ENCODE measurements around the gene RAI1. TPM values are rescaled to one million over a fixed set of nuclear protein-coding genes. Genes with fewer than 3 reads are reported as not detected.
"Not testable (repeated sequence)": the region's sequence is repeated elsewhere in the genome, so short reads cannot be mapped to it uniquely, and the experiment has no call there.

RAI1 gene
- polyA plus RNA-seq (ENCODE audit: insufficient read length) = 17.8 TPM

DNA sequence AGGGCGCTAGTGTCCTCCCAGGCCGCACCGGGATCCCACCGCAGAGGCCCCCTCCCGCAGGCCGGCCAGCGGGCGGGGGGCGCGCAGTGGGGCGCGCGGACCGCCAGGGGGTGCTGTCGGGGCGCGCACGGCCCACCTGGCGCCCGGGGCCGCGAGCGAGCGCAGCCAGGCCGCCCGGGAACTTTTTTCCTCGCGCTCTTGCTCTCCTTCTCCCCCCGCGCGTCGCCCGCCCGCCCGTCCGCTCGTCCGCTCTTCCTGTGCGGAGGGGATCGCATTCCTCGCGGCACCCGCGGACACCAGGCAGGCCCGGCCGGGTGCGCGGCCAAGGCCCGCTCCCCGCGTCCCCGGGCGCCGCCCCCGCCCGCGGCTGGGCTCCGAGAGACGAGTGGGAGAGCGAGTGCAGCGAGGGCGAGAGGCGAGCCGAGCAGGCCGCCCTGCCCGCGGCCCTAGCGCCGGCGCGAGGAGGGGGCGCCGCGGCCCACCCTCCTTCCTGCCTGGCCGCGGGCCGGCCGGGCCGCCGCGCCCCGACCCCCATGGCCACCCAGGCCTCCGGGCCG, at the start of gene RAI1:
RAI1 (plus strand) TSS at position 272 of the 557 bp plus-strand sequence. CDS start 111,491 bp downstream, outside the sequence.
- no peak for DNase-seq (ENCODE audit: low read depth)

- not testable (repeated sequence) for DNase-seq (ENCODE audit: low read depth)
Observed at GRCh38 chr17:17632690-17633089, 48.6 kb upstream of the RAI1 start.

GRCh38 chr17:17633310-17633709, 47.9 kb upstream of the RAI1 start:
- DNase-seq (ENCODE audit: low read depth) = no peak

GRCh38 chr17:17635126-17635525, 46.1 kb upstream of the RAI1 start:
- DNase-seq (ENCODE audit: low read depth) = no peak

DNA sequence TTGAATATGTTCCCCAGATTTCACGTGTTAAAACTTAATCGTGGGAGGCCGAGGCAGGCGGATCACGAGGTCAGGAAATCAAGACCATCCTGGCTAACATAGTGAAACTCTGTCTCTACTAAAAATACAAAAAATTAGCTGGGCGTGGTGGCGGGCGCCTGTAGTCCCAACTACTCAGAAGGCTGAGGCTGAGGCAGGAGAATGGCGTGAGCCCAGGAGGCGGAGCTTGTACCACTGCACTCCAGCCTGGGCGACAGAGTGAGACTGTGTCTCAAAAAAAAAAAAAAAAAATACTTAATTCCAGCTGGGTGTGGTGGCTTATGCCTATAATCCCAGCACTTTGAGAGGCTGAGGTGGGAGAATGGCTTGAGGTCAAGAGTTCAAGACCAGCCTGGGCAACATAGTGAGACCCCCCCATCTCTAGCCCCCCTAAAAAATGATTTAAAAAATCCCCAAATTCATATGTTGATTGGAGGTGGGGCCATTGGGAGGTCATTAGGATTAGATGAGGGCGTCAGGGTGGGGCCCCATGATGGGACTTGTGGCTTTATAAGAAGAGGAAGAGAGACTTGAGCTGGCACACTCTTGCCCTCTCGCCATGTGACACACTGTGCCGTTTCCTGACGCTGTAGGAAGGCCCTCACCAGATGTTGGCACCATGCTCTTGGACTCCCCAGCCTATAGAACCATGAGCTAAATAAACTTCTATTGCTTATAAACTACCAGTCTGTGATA, 45.6 kb upstream of the RAI1 start:
- not testable (repeated sequence) for DNase-seq (ENCODE audit: low read depth)

DNA sequence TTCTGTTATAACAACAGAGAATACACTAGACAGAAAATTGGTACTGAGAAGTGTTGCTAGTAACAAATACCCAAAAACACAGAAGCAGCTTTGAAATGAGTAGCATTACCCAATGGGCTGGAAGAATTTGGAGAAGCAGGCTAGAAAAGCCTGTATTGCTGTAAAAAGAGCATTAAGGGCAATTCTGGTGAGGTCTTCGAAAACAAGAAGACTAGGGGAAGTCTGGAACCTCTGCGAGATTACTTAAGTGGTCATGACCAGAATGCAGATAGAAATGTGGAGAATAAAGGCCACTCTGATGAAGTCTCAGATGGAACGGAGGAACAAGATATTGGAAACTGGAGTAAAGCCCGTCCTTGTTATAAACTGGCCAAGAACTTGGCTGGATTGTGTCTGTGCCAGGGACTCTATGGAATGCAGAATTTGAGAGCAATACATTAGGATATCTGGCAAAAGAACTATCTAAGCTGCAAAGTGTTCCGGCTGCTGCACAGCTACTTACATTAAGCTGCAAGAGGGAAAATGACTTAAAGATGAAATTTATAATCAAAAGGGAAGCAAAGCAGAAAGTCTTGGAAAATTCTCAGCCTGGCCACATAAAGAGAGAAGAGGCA, 44.9 kb upstream of the RAI1 start:
- DNase-seq (ENCODE audit: low read depth) = peak; percentile 8

DNA sequence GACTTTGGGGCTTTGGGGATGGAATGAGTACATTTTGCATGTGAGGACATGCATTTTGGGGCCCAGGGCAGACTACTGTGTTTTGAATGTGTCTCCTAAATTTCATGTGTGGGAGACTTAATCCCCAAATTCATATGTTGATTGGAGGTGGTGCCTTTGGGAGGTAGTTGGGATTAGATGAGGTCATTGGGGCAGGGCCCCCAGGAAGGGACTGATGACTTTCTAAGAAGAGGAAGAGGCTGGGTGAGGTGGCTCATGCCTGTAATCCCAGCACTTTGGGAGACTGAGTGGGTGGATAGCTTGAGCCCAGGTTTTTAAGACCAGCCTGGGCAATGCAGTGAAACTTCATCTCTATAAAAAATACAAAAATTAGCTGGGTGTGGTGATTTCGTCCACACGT, 42.8 kb upstream of the RAI1 start:
- no peak for DNase-seq (ENCODE audit: low read depth)

GRCh38 chr17:17639661-17640270, 41.5 kb upstream of the RAI1 start:
- DNase-seq (ENCODE audit: low read depth) = not testable (repeated sequence)

GRCh38 chr17:17641621-17642409, 39.4 kb upstream of the RAI1 start:
- peak; percentile 36 for DNase-seq (ENCODE audit: low read depth)

DNA sequence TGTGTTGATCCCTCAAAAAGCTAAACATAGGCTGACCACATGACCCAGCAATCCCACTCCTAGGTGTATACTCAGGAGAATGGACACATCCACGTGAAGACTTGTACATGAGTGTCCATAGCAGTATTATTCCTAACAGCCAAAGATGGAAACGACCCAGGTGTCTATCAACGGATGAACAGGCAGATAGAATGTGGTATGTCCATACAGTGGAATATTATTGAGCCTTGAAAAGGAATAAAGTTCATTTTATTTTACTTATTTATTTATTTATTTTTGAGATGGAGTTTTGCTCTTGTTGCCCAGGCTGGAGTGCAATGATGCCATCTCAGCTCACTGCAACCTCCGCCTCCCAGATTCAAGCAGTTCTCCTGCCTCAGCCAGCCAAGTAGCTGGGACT, 36.1 kb upstream of the RAI1 start:
- not testable (repeated sequence) for DNase-seq (ENCODE audit: low read depth)

DNA sequence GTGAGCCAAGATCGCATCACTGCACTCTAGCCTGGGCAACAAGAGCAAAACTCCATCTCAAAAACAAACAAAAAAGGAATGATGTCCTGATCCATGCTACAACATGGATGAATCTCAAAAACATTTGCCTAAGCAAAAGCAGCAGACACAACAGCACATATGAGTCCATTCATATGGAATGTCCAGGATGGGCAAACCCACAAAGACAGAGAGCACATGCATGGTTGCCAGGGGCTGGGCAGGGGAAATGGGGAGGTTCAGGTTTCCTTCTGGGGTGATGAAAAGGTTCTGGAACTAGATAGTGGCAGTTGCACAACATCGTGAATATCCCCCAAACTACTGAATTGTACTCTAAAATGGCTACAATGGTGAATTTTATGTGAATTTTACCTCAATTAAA, 35.3 kb upstream of the RAI1 start:
- no peak for DNase-seq (ENCODE audit: low read depth)

DNA sequence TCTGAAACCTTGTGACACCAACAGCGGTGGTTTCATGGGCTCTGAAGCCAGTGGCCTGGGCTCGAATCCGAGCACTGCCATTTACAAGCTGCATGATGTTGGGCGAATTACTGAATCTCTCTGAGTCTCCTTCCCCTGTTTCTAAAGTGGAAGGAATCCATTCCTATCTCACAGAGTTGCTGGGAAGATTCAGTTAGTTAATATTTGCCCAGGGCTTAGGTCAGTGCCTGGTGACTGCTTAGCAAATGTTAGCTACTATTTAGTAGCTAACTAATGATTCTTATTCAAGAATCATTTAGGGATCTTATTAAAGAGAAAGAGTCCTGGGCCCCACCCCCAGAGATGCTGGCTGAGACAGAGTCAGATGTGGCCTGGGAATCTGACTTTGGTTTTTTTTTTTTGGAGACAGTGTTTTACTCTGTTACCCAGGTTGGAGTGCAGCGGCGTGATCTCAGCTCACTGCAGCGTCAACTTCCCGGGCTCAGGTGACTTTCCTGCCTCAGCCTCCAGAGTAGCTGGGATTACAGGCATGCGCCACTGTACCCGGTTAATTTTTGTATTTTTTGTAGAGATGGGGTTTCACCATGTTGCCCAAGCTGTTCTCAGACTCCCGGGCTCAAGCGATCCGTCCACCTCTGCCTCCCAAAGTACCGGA, 33.6 kb upstream of the RAI1 start:
- no peak for DNase-seq (ENCODE audit: low read depth)

GRCh38 chr17:17648762-17649161, 32.5 kb upstream of the RAI1 start:
- no peak for DNase-seq (ENCODE audit: low read depth)

- DNase-seq (ENCODE audit: low read depth) = no peak
Observed at GRCh38 chr17:17650959-17651358, 30.3 kb upstream of the RAI1 start.

DNA sequence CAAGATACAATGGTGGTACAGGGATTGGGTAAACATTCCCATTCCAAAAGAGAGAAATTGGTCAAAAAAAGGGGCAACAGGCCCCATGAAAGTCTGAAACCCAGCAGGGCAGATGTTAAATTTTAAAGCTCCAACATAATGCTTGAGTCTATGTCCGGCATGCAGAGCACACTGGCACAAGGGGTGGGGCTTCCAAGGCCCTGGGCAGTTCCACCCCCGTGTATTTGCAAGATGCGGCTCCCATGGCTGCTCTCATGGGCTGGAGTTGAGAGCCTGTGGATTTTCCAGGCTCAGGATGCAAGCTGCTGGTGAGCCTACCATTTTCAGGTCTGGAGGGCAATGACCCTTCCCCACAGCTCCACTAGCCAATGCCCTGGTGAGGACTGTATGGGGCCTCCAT, 27.9 kb upstream of the RAI1 start:
- no peak for DNase-seq (ENCODE audit: low read depth)

DNA sequence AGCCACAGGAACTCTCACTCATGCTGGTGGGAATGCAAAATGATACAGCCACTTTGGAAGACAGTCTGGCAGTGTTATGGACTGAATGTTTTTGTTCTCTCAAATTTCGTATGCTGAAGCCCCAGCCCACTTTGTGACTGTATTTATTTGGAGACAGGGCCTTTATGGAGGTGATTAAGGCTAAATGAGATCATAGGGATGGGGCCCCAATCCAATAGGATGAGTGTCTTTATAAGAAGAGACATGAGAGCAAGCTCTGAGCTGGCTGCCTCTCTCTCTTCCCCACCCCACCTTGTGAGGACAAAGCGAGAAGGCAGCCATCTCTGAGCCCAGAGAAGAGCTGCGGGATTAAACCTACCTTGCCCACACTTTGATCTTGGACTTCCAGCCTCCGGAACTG, 21.9 kb upstream of the RAI1 start:
- no peak for DNase-seq (ENCODE audit: low read depth)

DNA sequence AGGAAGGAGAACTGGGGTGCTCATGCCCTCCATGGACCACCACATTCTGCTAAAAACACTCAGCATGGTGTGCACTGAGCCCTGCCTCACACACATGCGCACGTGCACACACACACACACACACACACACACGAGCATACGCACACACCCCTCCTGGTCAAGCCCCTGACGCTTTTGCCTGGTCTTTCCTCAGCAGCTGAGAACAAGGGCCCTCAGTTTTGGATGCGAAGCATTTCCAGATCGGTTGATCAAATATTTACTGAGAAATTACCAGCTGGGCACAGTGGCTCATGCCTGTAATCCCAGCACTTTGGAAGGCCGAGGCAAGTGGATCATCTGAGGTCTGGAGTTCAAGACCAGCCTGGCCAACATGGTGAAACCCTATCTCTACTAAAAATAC, 20.1 kb upstream of the RAI1 start:
- no peak for DNase-seq (ENCODE audit: low read depth)

- DNase-seq (ENCODE audit: low read depth) = no peak
Observed at GRCh38 chr17:17661834-17662385, 19.3 kb upstream of the RAI1 start.

DNA sequence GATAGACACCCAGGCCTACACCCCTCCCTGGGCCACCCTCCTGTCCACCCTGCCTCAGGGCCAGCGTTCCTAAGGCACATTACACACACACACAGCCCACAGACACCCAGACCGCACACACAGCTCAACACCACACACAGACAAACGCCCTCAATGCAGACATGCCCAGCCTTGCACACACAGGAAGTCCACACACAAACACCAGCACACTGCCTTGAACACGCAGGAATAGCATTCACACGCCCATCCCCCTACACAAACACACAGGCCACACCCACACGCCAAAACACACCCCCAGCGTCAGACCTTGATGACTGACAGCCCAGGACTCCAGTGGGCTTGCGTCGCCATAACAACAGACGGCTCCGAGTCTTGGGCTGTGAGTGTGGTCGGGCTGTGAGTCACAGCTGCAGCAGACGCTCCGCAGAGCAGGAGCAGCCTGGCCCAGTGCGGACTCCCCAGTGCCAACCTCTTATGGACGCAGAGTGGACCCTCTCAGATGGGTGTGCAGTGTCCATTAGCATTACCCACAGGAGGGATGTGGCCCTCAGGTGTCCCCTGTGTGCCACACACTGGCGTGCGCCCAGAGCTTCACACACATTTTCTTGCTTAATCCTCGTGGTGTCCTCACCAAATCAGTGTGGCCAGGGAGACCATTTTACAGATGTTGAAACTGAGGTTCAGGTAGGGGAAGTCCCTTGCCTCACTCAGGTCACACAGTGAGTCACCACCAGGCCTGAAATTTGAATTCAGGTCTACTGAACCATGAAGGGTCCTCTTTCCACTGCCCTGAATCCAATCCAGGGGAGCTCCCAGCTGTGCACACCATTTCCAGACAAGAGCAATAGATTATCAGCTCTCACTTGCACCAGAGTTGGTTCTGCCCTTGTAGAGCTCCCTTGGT, 17.8 kb upstream of the RAI1 start:
- no peak for DNase-seq (ENCODE audit: low read depth)

- no peak for DNase-seq (ENCODE audit: low read depth)
Observed at GRCh38 chr17:17664064-17664452, 17.2 kb upstream of the RAI1 start.
